ENCODE results near the gene DGKH. TPM values are rescaled to one million over a fixed set of nuclear protein-coding genes. Genes with fewer than 3 reads are reported as not detected.

The DGKH gene
- total and polyA plus RNA-seq, 2 of the 13 experiments (the other 11 are each of a cell fraction or from before 2014, with no cell fraction given), result 0.01 to 0.13 TPM

GRCh38 chr13:42066542-42066941, 18.1 kb downstream of the DGKH start:
- TF ChIP-seq LBX2 (CRISPR knock-in tag; IDR thresholded peaks at IDR 0.05; ENCODE audit: borderline replicate concordance) (no peak), MBD4 (IDR thresholded peaks at IDR 0.05; ENCODE audit: borderline replicate concordance, low read length) (no peak), DPF2 (CRISPR knock-in tag; IDR thresholded peaks at IDR 0.05; ENCODE audit: borderline replicate concordance, low read depth) (no peak), KAT7 (CRISPR knock-in tag; IDR thresholded peaks at IDR 0.05; ENCODE audit: borderline replicate concordance) (no peak), ZSCAN21 (CRISPR knock-in tag; IDR thresholded peaks at IDR 0.05; ENCODE audit: borderline replicate concordance) (no peak), ZHX2 (IDR thresholded peaks at IDR 0.05; ENCODE audit: low read depth) (no peak), ZHX2 (CRISPR knock-in tag; IDR thresholded peaks at IDR 0.05; ENCODE audit: borderline replicate concordance) (no peak), ZNF781 (CRISPR knock-in tag; IDR thresholded peaks at IDR 0.05; ENCODE audit: borderline replicate concordance, not compliant biosample characterization) (no peak), ETV6 (CRISPR knock-in tag; conservative IDR thresholded peaks at IDR 0.05) (no peak), KAT2B (IDR thresholded peaks at IDR 0.05; ENCODE audit: borderline replicate concordance, low read depth, low read length) (no peak), BRCA1 (CRISPR knock-in tag; IDR thresholded peaks at IDR 0.05) (no peak), THRA (CRISPR knock-in tag; IDR thresholded peaks at IDR 0.05; ENCODE audit: borderline replicate concordance) (no peak), ZBTB1 (CRISPR knock-in tag; IDR thresholded peaks at IDR 0.05; ENCODE audit: borderline replicate concordance) (no peak)
- FAIRE-seq, result no peak
- ChIA-PET CTCF (ENCODE audit: low intra/inter-chr PET ratio, low total read pairs) (no interaction called here), POLR2A (no interaction called here)
- no peak overlapping the region for H3K4me2 ChIP-seq (ENCODE audit: low read depth, low read length)
- H3K9ac ChIP-seq (ENCODE audit: insufficient read depth, low read depth, low read length), result no peak overlapping the region
- no peaks in the 10 kb centered on the region for H3K4me1 ChIP-seq (ENCODE audit: insufficient read depth, low read length)
- no peaks in the 10 kb centered on the region for H3K27me3 ChIP-seq (ENCODE audit: control insufficient read depth in 1 of 2, insufficient read depth in 2 of 2, low read length in 2 of 2)
- no peak for ATAC-seq
- no peak overlapping the region for H3K4me3 ChIP-seq (replicated peaks in 1 of 3; ENCODE audit: insufficient read depth in 1 of 3, low read depth in 2 of 3, low read length in 3 of 3)
- H4K20me1 ChIP-seq (ENCODE audit: insufficient read depth, low read length), result no peaks in the 10 kb centered on the region
- intact Hi-C loops (cut with micrococcal nuclease; ENCODE audit: unreplicated experiment), result no loop called here
- no peak overlapping the region for H2AFZ ChIP-seq (ENCODE audit: low read length)
- 43% methylated on average over 5 of the region's 5 CpGs for WGBS (ENCODE audit: low lambda C conversion rate)
- no peaks in the 10 kb centered on the region for H3K9me3 ChIP-seq (ENCODE audit: low read length)
- in situ Hi-C loops (cut with HindIII; ENCODE audit: extremely low pct_ligation_motif_present, low pct_unique_long_range_greater_than_20kb), result no loop called here
- no peak for DNase-seq (ENCODE audit: low spot score)
- H3K27ac ChIP-seq (ENCODE audit: extremely low read length, insufficient read depth, low read length), result no peak overlapping the region
- no peaks in the 10 kb centered on the region for H3K79me2 ChIP-seq (ENCODE audit: insufficient read depth, low read length)
- BruUV-seq (replicated peaks), result no TSS peak
- no peaks in the 10 kb centered on the region for H3K36me3 ChIP-seq (replicated peaks in 1 of 2; ENCODE audit: control insufficient read depth in 1 of 2, insufficient read depth in 2 of 2, low read length in 2 of 2)
